ENCODE data around the gene TIAL1. TPM values are rescaled to one million over a fixed set of nuclear protein-coding genes. Genes with fewer than 3 reads are reported as not detected.
A peak's percentile ranks its signal among the peaks of the same experiment; 100 is the strongest.

The TIAL1 gene
- total and polyA plus RNA-seq, 2 of the 13 experiments (the other 11 are each of a cell fraction or from before 2014, with no cell fraction given) = 31.5 to 148 TPM

GRCh38 chr10:119597405-119598186 lies 832 bp upstream of the TIAL1 start (continued):
- TF ChIP-seq, protein P1, sequence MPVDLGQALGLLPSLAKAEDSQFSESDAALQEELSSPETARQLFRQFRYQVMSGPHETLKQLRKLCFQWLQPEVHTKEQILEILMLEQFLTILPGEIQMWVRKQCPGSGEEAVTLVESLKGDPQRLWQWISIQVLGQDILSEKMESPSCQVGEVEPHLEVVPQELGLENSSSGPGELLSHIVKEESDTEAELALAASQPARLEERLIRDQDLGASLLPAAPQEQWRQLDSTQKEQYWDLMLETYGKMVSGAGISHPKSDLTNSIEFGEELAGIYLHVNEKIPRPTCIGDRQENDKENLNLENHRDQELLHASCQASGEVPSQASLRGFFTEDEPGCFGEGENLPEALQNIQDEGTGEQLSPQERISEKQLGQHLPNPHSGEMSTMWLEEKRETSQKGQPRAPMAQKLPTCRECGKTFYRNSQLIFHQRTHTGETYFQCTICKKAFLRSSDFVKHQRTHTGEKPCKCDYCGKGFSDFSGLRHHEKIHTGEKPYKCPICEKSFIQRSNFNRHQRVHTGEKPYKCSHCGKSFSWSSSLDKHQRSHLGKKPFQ (CRISPR knock-in tag; IDR thresholded peaks at IDR 0.05; ENCODE audit: insufficient replicate concordance) = no peak
- peak; percentile 62 for TF ChIP-seq ZNF605 (CRISPR knock-in tag; IDR thresholded peaks at IDR 0.05)
- no peak for TF ChIP-seq SRSF4 (IDR thresholded peaks at IDR 0.05; ENCODE audit: low read depth, low read length, poor library complexity, severe bottlenecking)
- no peak for TF ChIP-seq CHCHD3 (CRISPR knock-in tag; IDR thresholded peaks at IDR 0.05)
- TF ChIP-seq ZNF747 (CRISPR knock-in tag; IDR thresholded peaks at IDR 0.05; ENCODE audit: borderline replicate concordance) = peak; percentile 10; the same call in 1 of the 2 replicates
- TF ChIP-seq, protein P2, sequence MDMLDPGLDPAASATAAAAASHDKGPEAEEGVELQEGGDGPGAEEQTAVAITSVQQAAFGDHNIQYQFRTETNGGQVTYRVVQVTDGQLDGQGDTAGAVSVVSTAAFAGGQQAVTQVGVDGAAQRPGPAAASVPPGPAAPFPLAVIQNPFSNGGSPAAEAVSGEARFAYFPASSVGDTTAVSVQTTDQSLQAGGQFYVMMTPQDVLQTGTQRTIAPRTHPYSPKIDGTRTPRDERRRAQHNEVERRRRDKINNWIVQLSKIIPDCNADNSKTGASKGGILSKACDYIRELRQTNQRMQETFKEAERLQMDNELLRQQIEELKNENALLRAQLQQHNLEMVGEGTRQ (IDR thresholded peaks at IDR 0.05; ENCODE audit: low read depth, low read length) = no peak
- TF ChIP-seq, protein P2 (CRISPR knock-in tag; IDR thresholded peaks at IDR 0.05; ENCODE audit: borderline replicate concordance) = no peak
- TF ChIP-seq ZNF17 (CRISPR knock-in tag; IDR thresholded peaks at IDR 0.05) = no peak
- TF ChIP-seq, protein P3, sequence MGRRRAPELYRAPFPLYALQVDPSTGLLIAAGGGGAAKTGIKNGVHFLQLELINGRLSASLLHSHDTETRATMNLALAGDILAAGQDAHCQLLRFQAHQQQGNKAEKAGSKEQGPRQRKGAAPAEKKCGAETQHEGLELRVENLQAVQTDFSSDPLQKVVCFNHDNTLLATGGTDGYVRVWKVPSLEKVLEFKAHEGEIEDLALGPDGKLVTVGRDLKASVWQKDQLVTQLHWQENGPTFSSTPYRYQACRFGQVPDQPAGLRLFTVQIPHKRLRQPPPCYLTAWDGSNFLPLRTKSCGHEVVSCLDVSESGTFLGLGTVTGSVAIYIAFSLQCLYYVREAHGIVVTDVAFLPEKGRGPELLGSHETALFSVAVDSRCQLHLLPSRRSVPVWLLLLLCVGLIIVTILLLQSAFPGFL (CRISPR knock-in tag; IDR thresholded peaks at IDR 0.05) = no peak
- TF ChIP-seq HDAC6 (IDR thresholded peaks at IDR 0.05; ENCODE audit: low read depth, low read length) = no peak
- no peak for TF ChIP-seq RARG (CRISPR knock-in tag; IDR thresholded peaks at IDR 0.05; ENCODE audit: low read depth)
- TF ChIP-seq ZNF570 (CRISPR knock-in tag; IDR thresholded peaks at IDR 0.05; ENCODE audit: borderline replicate concordance) = no peak
- TF ChIP-seq HIVEP1 (CRISPR knock-in tag; IDR thresholded peaks at IDR 0.05) = no peak
- TF ChIP-seq, protein P4, sequence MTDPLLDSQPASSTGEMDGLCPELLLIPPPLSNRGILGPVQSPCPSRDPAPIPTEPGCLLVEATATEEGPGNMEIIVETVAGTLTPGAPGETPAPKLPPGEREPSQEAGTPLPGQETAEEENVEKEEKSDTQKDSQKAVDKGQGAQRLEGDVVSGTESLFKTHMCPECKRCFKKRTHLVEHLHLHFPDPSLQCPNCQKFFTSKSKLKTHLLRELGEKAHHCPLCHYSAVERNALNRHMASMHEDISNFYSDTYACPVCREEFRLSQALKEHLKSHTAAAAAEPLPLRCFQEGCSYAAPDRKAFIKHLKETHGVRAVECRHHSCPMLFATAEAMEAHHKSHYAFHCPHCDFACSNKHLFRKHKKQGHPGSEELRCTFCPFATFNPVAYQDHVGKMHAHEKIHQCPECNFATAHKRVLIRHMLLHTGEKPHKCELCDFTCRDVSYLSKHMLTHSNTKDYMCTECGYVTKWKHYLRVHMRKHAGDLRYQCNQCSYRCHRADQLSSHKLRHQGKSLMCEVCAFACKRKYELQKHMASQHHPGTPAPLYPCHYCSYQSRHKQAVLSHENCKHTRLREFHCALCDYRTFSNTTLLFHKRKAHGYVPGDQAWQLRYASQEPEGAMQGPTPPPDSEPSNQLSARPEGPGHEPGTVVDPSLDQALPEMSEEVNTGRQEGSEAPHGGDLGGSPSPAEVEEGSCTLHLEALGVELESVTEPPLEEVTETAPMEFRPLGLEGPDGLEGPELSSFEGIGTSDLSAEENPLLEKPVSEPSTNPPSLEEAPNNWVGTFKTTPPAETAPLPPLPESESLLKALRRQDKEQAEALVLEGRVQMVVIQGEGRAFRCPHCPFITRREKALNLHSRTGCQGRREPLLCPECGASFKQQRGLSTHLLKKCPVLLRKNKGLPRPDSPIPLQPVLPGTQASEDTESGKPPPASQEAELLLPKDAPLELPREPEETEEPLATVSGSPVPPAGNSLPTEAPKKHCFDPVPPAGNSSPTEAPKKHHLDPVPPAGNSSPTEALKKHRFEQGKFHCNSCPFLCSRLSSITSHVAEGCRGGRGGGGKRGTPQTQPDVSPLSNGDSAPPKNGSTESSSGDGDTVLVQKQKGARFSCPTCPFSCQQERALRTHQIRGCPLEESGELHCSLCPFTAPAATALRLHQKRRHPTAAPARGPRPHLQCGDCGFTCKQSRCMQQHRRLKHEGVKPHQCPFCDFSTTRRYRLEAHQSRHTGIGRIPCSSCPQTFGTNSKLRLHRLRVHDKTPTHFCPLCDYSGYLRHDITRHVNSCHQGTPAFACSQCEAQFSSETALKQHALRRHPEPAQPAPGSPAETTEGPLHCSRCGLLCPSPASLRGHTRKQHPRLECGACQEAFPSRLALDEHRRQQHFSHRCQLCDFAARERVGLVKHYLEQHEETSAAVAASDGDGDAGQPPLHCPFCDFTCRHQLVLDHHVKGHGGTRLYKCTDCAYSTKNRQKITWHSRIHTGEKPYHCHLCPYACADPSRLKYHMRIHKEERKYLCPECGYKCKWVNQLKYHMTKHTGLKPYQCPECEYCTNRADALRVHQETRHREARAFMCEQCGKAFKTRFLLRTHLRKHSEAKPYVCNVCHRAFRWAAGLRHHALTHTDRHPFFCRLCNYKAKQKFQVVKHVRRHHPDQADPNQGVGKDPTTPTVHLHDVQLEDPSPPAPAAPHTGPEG (CRISPR knock-in tag; IDR thresholded peaks at IDR 0.05) = no peak

Data from HepG2 (cell line).